GM12878 (cell line): Measurements from ENCODE around the gene MZB1. TPM values are rescaled to one million over a fixed set of nuclear protein-coding genes. Genes with fewer than 3 reads are reported as not detected.

ENCODE experiments used
- ATAC-seq: fragments of 200-7000 bp; cut with Tn5 transposase; 3 replicates; pipeline ENCODE4 v1.9.1; 2020; ENCODE audit warnings: mild to moderate bottlenecking, moderate library complexity
- BruUV-seq: library from RNA; stranded (reverse); fragments of 400-500 nt; replicated peaks from 2 replicates; lab custom pipeline; 2021; lab: Mats Ljungman, UMichigan
- CTCF ChIA-PET: fragments of 300-600 bp; sonication (Branson Sonifier 250); formaldehyde crosslinking; extraction: SDS; loops from one replicate; lab custom pipeline; 2021; ENCODE audit warnings: inconsistent platforms; lab: Yijun Ruan, JAX
- POLR2A ChIA-PET: fragments of 350-600 bp; formaldehyde crosslinking; extraction: SDS; loops from one replicate; lab custom pipeline; 2021; ENCODE audit warnings: inconsistent platforms; lab: Charles Lee
- RAD21 ChIA-PET: fragments of 300-600 bp; sonication (Branson Sonifier 250); formaldehyde crosslinking; loops from one replicate; lab custom pipeline; 2023; ENCODE audit warnings: antibody characterized with exemption; ENCODE audit not compliant: unreplicated experiment; lab: Charles Lee
- SMC1A ChIA-PET: fragments of 300-600 bp; sonication (Branson Sonifier 250); formaldehyde crosslinking; loops from one replicate; lab custom pipeline; 2023; ENCODE audit not compliant: unreplicated experiment, uncharacterized antibody; lab: Charles Lee
- DNase-seq: peaks from one replicate; pipeline ENCODE4 v3.0.0-alpha.2; 2011; ENCODE audit warnings: low read depth, low spot score
- FAIRE-seq: peaks from 3 replicates; lab custom pipeline; 2011; peaks lifted over from hg19 to GRCh38; lab: Jason Lieb, UNC
- H2AFZ ChIP-seq: 2 replicates; pipeline ENCODE4 v1.6.0; 2011; ENCODE audit warnings: low read depth, low read length, control low read depth; ENCODE audit not compliant: control insufficient read depth
- H3K27ac ChIP-seq: 2 replicates; pipeline ENCODE4 v1.5.1; 2011; ENCODE audit warnings: control low read depth; ENCODE audit not compliant: control insufficient read depth, insufficient read depth
- H3K27me3 ChIP-seq, 2 experiments: replicated peaks in 1 of 2; 2 replicates each; pipeline versions ENCODE4 v1.6.0 to v1.6.1; 2011; ENCODE audit warnings: low read length in 1 of 2; ENCODE audit not compliant: control insufficient read depth in 2 of 2, insufficient read depth in 2 of 2
- H3K36me3 ChIP-seq, 2 experiments: 2 replicates each; pipeline ENCODE4 v1.5.1; 2011; ENCODE audit warnings: low read length in 1 of 2; ENCODE audit not compliant: control insufficient read depth in 2 of 2, insufficient read depth in 2 of 2
- H3K4me1 ChIP-seq: 2 replicates; pipeline ENCODE4 v1.6.1; 2011; ENCODE audit warnings: mild to moderate bottlenecking, low read length, moderate library complexity, mixed read lengths; ENCODE audit not compliant: control insufficient read depth, insufficient read depth
- H3K4me2 ChIP-seq: 2 replicates; pipeline ENCODE4 v1.6.0; 2011; ENCODE audit warnings: control low read depth; ENCODE audit not compliant: control insufficient read depth, insufficient read depth
- H3K4me3 ChIP-seq: fragments of 200-600 bp; sonication (generic); 2 replicates; pipeline ENCODE4 v1.5.1; 2016
- H3K79me2 ChIP-seq: 2 replicates; pipeline ENCODE4 v1.6.0; 2011; ENCODE audit warnings: low read length; ENCODE audit not compliant: control insufficient read depth, insufficient read depth
- H3K9ac ChIP-seq: 2 replicates; pipeline ENCODE4 v1.8.0; 2011; ENCODE audit warnings: low read length, control low read depth, mixed read lengths; ENCODE audit not compliant: control insufficient read depth, insufficient read depth
- H3K9me3 ChIP-seq: replicated peaks from 3 replicates; pipeline ENCODE4 v1.5.1; 2011; ENCODE audit warnings: mild to moderate bottlenecking, low read length; ENCODE audit not compliant: control insufficient read depth, insufficient read depth
- H4K20me1 ChIP-seq: 2 replicates; pipeline ENCODE4 v1.6.0; 2011; ENCODE audit not compliant: control insufficient read depth, insufficient read depth
- BACH1 ChIP-seq: fragments of 450-650 bp; IDR thresholded peaks from 2 replicates; pipeline ENCODE4 v1.6.1; 2017; ENCODE audit warnings: mild to moderate bottlenecking, borderline replicate concordance
- BCL11A ChIP-seq: IDR thresholded peaks from 2 replicates; pipeline ENCODE4 v1.6.1; 2011; ENCODE audit warnings: low read depth, low read length
- ELK1 ChIP-seq: IDR thresholded peaks from 2 replicates; pipeline ENCODE4 v1.6.1; 2012; ENCODE audit warnings: low read depth, low read length, improper control_type of control experiment
- FOXM1 ChIP-seq: IDR thresholded peaks from 2 replicates; pipeline ENCODE4 v1.6.1; 2012; ENCODE audit warnings: low read depth, mild to moderate bottlenecking, inconsistent platforms, low read length, moderate library complexity
- GABPA ChIP-seq: IDR thresholded peaks from 2 replicates; pipeline ENCODE4 v1.6.1; 2014; ENCODE audit warnings: antibody characterized with exemption, low read depth, mild to moderate bottlenecking, inconsistent platforms
- JUND ChIP-seq: IDR thresholded peaks from 2 replicates; pipeline ENCODE4 v1.6.1; 2012; ENCODE audit warnings: low read depth, mild to moderate bottlenecking, low read length, improper control_type of control experiment, moderate library complexity
- NRF1 ChIP-seq: conservative IDR thresholded peaks from 2 replicates; pipeline ENCODE4 v1.6.1; 2011; ENCODE audit warnings: mild to moderate bottlenecking, low read depth, low read length, improper control_type of control experiment
- RAD21 ChIP-seq: IDR thresholded peaks from 2 replicates; pipeline ENCODE4 v1.6.1; 2011; ENCODE audit warnings: mild to moderate bottlenecking, low read depth, low read length, moderate library complexity; ENCODE audit not compliant: insufficient read depth
- RBBP5 ChIP-seq: fragments of 200-600 bp; sonication (generic); conservative IDR thresholded peaks from 2 replicates; pipeline ENCODE4 v1.6.1; 2016
- RELA ChIP-seq: fragments of 450-650 bp; IDR thresholded peaks from 2 replicates; pipeline ENCODE4 v1.8.0; 2014; ENCODE audit warnings: borderline replicate concordance; ENCODE audit not compliant: partially characterized antibody
- WGBS: methylation state at CpG from one replicate; pipeline ENCODE4 v1.1.6; 2016; ENCODE audit warnings: low lambda C conversion rate; ENCODE audit not compliant: insufficient replicate concordance, insufficient coverage; ENCODE audit errors: missing lambda C conversion rate; 5-methylcytosine and 5-hydroxymethylcytosine counted together
- in situ Hi-C: fragments of 300-500 bp; cut with MboI; formaldehyde crosslinking; loops from 9 replicates; pipeline ENCODE4 v1.14.3; 2018; ENCODE audit warnings: mixed read lengths
- intact Hi-C: fragments of 100-400 bp; cut with micrococcal nuclease; formaldehyde crosslinking; loops from one replicate; pipeline ENCODE4 v1.14.2; 2022; ENCODE audit not compliant: unreplicated experiment
- polyA plus RNA-seq, 11 experiments: library from polyadenylated mRNA; depleted of rRNA in 4 of 11; unstranded in 6 of 11; stranded (reverse) in 5 of 11; fragments of >200 nt; fragmentation: Nextera tagmentation in 4 of 11; fragmentation: Illumina TruSeq in 1 of 11; extraction: Ambion mirVana in 4 of 11; extraction: Trizol in 1 of 11; gene quantifications; 1 replicate in 1 of 11; 2 replicates in 10 of 11; pipeline versions ENCODE4 v1.2.1 to v1.2.3, GENCODE V29; 2011 to 2016; ENCODE audit warnings: inconsistent platforms in 2 of 11, missing spikeins in 2 of 11, low read depth in 1 of 11
- total RNA-seq, 4 experiments: library from RNA; depleted of rRNA in 3 of 4; stranded (reverse); fragments of >200 nt in 3 of 4; fragmentation: Illumina TruSeq in 1 of 4; extraction: Trizol in 1 of 4; gene quantifications; 2 replicates each; pipeline versions ENCODE4 v1.2.1 to v1.2.3, GENCODE V29; 2013 to 2021
- TF ChIP-seq, protein P1 (sequence below): fragments of 450-650 bp; IDR thresholded peaks from 2 replicates; pipeline ENCODE4 v1.6.1; 2017; ENCODE audit warnings: mild to moderate bottlenecking, moderate library complexity

MZB1 gene
- total and polyA plus RNA-seq, 10 of the 15 experiments (the other 5 are each of a cell fraction or from before 2014, with no cell fraction given): 19.3 to 406 (median 188) TPM

GRCh38 chr5:139416651-139417050 lies 26.9 kb upstream of the MZB1 start:
- Histone ChIP-seq H3K4me2 (no peak overlapping the region), H3K4me1 (peaks cover 21% of the 10 kb centered on the region), H3K36me3 (peaks cover 0 to 3% of the 10 kb centered on the region in 2 experiments; a peak in 1 of 4 replicates), H2AFZ (no peak overlapping the region), H3K9ac (no peak overlapping the region), H3K9me3 (no peaks in the 10 kb centered on the region), H4K20me1 (no peaks in the 10 kb centered on the region), H3K27me3 (no peaks in the 10 kb centered on the region), H3K27ac (no peak overlapping the region), H3K4me3 (no peak overlapping the region), H3K79me2 (no peaks in the 10 kb centered on the region)
- ChIA-PET RAD21 (interaction anchor here (0.5 to 3.6 kb wide), 3 partner anchors 8 to 96 kb away, joined by 4 to 19 read pairs (median 10); partner anchors contain the start of gene SPATA24), SMC1A (interaction anchor here (1.3 to 3.2 kb wide), 4 partner anchors 10 to 21 kb away, joined by 3 to 14 read pairs (median 6); partner anchors contain the start of gene SPATA24), POLR2A (interaction anchor here (3.4 kb wide), 1 partner anchor 22 kb away, joined by 14 read pairs; the partner anchor contains the start of gene DNAJC18), CTCF (interaction anchor here (1.2 to 3.8 kb wide), 3 partner anchors 15 to 149 kb away, joined by 3 to 24 read pairs (median 3); no protein-coding TSS in a partner anchor)
- in situ Hi-C loops (no loop called here), intact Hi-C loops (no loop called here)
- ATAC-seq: no peak
- no peak for FAIRE-seq
- BruUV-seq: no TSS peak
- TF ChIP-seq, protein P1, sequence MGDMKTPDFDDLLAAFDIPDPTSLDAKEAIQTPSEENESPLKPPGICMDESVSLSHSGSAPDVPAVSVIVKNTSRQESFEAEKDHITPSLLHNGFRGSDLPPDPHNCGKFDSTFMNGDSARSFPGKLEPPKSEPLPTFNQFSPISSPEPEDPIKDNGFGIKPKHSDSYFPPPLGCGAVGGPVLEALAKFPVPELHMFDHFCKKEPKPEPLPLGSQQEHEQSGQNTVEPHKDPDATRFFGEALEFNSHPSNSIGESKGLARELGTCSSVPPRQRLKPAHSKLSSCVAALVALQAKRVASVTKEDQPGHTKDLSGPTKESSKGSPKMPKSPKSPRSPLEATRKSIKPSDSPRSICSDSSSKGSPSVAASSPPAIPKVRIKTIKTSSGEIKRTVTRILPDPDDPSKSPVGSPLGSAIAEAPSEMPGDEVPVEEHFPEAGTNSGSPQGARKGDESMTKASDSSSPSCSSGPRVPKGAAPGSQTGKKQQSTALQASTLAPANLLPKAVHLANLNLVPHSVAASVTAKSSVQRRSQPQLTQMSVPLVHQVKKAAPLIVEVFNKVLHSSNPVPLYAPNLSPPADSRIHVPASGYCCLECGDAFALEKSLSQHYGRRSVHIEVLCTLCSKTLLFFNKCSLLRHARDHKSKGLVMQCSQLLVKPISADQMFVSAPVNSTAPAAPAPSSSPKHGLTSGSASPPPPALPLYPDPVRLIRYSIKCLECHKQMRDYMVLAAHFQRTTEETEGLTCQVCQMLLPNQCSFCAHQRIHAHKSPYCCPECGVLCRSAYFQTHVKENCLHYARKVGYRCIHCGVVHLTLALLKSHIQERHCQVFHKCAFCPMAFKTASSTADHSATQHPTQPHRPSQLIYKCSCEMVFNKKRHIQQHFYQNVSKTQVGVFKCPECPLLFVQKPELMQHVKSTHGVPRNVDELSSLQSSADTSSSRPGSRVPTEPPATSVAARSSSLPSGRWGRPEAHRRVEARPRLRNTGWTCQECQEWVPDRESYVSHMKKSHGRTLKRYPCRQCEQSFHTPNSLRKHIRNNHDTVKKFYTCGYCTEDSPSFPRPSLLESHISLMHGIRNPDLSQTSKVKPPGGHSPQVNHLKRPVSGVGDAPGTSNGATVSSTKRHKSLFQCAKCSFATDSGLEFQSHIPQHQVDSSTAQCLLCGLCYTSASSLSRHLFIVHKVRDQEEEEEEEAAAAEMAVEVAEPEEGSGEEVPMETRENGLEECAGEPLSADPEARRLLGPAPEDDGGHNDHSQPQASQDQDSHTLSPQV: no peak
- TF ChIP-seq BACH1 (no peak), BCL11A (no peak), ELK1 (no peak), RELA (no peak), NRF1 (no peak), FOXM1 (no peak), GABPA (no peak), JUND (no peak), RBBP5 (no peak), RAD21 (no peak)
- 97% methylated on average over 9 of the region's 9 CpGs for WGBS
- no peak for DNase-seq
